NB4 (cell line): Measurements from ENCODE around the gene NOTCH1.

Experiments
- CTCF ChIP-seq: IDR thresholded peaks from one replicate; pipeline ENCODE4 v1.5.1; 2012; ENCODE audit warnings: low read depth, low read length
- MAX ChIP-seq: IDR thresholded peaks from 2 replicates; pipeline ENCODE4 v1.6.1; 2011; ENCODE audit warnings: low read depth, low read length
- POLR2A ChIP-seq: IDR thresholded peaks from 2 replicates; pipeline ENCODE4 v1.6.1; 2011; ENCODE audit warnings: mild to moderate bottlenecking; ENCODE audit not compliant: insufficient read length; ENCODE audit errors: extremely low read depth

GRCh38 chr9:136566901-136567300, 21.1 kb upstream of the NOTCH1 start:
- no peak for TF ChIP-seq CTCF
- TF ChIP-seq POLR2A = no peak
- no peak for TF ChIP-seq MAX
